GM11168 (cell line): ENCODE data around the gene GOLM1.
"Not testable (repeated sequence)": the region's sequence is repeated elsewhere in the genome, so short reads cannot be mapped to it uniquely, and the experiment has no call there.

Experiments used
- in situ Hi-C: fragments of 300-500 bp; cut with MboI; formaldehyde crosslinking; loops from one replicate; pipeline ENCODE4 v1.12.0; 2022; ENCODE audit warnings: low sequenced_read_pairs; ENCODE audit not compliant: unreplicated experiment

The GOLM1 gene, protein sequence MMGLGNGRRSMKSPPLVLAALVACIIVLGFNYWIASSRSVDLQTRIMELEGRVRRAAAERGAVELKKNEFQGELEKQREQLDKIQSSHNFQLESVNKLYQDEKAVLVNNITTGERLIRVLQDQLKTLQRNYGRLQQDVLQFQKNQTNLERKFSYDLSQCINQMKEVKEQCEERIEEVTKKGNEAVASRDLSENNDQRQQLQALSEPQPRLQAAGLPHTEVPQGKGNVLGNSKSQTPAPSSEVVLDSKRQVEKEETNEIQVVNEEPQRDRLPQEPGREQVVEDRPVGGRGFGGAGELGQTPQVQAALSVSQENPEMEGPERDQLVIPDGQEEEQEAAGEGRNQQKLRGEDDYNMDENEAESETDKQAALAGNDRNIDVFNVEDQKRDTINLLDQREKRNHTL

GRCh38 chr9:86098824-86099700 lies at the start of gene GOLM1:
Gene GOLM1 (minus strand): TSS chr9:86099558. CDS start chr9:86079320, 20,238 bp downstream.
- in situ Hi-C loops = no loop called here

DNA sequence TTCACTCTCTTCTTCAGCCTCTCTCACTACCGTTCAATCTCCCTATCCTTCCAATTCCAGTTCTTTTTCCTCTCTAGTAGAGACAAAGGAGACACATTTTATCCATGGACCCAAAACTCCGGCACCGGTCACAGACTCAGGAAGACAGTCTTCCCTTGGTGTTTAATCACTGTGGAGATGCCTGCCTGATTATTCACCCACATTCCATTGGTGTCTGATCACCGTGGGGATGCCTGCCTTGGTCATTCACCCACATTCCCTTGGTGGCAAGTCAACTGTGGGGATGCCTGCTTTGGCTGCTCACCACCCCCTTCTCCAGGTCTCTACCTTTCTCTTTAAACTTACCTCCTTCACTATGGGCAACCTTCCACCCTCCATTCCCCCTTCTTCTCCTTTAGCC lies 47.3 kb upstream of the GOLM1 start:
- in situ Hi-C loops = not testable (repeated sequence)

GRCh38 chr9:86145960-86146359 lies 46.6 kb upstream of the GOLM1 start:
- in situ Hi-C loops = not testable (repeated sequence)

GRCh38 chr9:86142973-86143372 lies 43.6 kb upstream of the GOLM1 start:
- in situ Hi-C loops = no loop called here

DNA sequence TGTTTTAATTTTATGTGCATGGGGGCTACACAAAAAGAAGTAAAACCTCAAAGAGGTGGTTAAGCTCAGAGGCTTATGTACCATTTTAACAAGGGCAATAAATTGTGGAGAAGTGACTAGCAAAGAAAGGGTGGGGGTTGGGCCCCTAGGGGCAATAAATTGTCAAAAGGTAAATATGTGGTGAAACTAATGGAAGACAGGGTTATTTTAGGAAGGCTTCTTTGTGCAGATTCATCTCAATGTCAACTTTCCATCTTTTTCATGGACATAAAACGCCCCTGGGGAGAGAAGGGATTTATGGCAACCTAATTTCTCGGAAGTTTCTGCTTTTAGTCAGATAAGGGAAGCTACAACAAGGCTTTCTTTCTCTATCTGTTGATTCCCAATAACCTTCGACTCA lies 42.5 kb upstream of the GOLM1 start:
- in situ Hi-C loops = no loop called here

- in situ Hi-C loops = no loop called here
Measured at GRCh38 chr9:86135371-86135770, 36.0 kb upstream of the GOLM1 start.

DNA sequence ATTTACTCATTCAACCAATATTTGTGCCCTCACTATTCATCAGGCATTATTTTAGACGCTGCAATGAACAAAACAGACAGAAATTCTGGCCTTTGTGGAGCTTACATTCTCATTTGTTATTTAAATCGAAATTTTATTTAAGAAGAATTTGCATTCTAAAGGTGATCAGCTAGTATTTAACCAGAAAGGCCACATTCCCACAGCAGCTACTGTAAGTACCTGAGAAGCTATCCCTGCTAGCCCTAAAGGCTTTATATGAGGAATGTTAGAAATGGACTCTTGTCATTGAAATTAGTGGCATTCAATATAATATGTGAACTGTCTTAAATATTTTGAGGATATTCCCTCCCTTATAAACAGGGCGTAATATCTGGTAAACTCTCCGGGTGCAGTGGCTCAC lies 35.0 kb upstream of the GOLM1 start:
- in situ Hi-C loops = no loop called here

DNA sequence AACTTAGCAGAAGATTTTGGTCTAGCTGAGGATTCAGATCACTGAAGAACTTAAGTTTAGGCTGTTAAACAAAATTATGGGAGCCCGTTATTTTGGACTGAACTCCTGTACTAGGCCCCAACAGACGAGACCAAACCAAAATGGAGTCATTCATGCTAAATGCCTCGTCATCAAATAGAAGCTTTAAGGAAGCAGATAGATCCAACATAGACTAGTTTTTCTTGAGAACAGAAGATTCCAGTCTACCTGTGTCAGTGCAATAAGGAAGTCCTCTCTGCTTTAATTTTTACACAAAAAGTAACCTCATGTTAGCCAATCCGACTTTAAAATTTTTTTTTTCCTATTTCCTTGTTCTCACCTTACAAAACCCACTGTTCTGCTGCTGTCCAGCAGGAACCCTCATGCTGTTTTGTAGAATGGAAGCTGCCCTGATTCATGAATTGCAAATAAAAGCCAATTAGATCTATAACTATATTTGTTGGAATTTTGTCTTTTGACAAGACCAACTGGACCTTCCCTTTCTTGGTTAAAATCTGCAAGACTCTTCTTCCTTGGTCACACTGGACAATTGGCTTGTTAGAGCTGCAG lies 29.0 kb upstream of the GOLM1 start:
- in situ Hi-C loops = no loop called here

DNA sequence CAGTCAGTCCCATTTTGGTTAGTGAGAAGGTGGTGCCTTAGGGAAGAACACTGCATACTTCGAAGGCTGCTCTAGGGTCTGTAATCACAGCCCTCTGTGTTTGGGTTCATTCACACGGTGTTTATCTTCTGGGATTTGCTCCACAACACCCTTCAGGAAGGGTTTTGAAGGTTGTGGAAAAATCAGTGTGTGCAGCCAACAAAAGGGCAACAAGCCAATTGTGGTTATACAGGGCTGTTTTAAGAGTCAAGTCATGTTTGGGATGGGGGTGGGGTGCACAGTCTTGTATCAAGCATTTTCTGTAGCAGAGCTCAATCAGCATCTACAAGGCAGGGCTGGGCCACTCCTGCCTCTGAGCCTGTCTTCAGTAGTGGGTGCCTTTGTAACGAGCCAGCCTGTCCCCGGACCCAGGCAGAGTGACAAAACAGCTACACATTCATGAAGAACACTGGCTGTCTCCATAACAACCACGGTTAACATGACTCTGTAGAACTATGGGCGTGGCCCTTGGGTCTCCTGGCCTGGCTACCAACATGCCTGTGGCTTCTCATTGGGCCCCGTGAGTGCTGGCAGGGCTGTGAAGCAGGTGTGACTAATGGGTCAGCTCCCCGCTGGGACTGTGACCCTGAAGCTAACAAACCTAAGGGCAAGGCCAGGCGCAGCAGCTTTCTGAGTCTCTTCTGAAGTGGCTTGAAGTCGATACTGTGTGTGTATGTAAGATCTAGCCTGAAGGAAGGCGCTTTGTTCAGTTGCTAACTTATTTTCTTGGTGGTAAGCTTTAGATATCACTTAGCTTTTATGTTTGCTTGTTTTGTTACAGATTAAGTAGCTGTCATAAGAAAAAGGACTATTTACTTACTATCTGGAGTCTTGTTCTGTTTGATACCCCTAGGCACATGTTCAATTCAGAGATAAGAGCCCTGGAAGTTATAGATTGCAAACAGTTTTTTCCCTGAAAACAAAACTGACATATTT lies 27.9 kb upstream of the GOLM1 start:
- in situ Hi-C loops = no loop called here

DNA sequence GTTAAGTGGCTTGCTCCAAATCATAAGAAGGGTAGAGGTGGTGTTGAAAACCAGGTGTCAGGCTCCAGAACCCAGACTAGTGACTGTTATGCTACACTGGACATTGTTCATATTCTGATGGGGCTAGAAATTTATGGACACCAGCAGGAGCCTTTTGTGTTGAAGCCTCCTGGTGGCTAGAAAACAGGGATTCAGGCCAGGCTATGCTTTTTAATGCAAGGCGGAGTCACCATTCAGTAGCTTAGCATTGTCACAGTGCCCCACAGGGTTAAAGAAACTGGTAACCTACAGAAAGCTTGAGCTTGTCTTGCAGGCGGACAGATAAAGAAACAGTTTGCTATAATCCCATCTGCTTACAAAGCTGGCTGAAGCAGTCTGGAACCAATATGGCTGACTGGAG lies 23.0 kb upstream of the GOLM1 start:
- in situ Hi-C loops = no loop called here

DNA sequence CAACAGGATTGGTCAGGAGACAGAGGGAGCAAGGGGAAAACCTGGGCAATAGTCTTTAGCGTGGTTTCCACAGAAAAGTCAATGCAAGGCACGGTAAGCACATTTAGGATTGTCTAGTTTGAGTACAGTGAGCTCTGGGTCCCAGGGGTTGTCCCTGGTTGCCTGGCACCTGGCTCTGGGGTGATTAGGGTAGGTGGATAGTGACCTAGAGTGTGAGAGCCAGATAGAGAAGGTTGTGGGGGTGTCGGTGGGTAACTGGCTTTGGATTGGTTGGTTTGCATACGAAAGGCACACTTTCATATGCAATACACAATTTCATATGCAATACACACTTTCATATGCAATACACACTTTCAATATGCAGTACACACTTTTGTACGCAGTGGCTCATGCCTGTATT lies 20.1 kb upstream of the GOLM1 start:
- in situ Hi-C loops = no loop called here

- in situ Hi-C loops = no loop called here
Measured at GRCh38 chr9:86116425-86116824, 17.1 kb upstream of the GOLM1 start.

GRCh38 chr9:86115886-86116285 lies 16.5 kb upstream of the GOLM1 start:
- in situ Hi-C loops = no loop called here

GRCh38 chr9:86112057-86112456 lies 12.7 kb upstream of the GOLM1 start:
- in situ Hi-C loops = no loop called here

DNA sequence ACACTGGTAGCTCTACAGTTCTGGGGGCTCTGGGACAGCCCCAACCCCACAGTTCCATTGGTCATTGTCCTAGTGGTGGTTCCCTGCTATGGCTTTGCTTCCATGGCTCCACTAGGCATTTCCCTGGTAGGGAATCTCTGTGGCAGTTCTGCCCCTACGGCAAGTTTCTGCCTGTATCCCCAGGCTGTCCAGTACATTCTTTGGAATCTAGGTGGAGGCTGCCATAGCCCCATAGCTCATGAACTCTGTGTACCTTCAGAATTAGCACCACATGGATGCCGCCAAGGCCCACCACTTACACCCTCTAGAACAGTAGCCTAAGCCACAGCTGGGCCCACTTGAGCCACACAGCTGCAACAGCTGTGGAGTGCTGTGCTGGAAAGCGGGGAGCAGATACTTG lies 3.3 kb upstream of the GOLM1 start:
- in situ Hi-C loops = no loop called here

GRCh38 chr9:86099701-86100364 lies 475 bp upstream of the GOLM1 start:
- in situ Hi-C loops = no loop called here

DNA sequence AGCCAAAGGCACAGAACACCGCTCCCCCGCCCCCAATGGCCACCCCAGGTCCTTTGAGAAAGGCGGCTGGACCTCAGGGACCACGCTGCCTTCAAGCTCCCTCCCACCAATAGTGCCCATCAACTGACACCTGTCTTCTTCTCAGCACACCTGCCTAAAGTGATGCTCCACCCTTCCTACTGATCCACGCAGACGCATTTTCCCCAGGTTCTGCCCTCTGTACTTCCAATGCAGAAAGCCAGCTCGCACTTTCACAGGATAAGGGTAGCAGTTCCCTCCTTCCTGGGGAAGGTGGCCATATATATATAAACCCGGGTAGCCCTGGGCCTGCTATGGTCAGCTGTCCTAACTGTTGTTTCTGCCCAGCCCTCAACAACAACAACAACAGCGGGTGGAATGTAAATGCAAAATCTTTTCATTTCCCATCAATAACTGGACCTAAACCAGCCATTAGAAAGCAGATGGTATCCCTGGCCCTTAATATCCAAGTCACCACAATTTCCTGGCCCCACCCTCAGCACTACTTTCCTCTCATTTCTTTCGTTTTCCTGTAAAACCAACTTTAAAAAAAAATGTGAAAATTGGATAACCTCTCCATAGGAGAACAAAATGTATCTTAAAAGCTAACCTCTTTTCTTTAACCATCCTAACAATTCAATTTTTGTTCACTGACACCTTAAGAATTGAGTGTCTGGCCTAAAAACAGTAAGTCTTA lies 1.7 kb downstream of the GOLM1 start:
- in situ Hi-C loops = no loop called here

DNA sequence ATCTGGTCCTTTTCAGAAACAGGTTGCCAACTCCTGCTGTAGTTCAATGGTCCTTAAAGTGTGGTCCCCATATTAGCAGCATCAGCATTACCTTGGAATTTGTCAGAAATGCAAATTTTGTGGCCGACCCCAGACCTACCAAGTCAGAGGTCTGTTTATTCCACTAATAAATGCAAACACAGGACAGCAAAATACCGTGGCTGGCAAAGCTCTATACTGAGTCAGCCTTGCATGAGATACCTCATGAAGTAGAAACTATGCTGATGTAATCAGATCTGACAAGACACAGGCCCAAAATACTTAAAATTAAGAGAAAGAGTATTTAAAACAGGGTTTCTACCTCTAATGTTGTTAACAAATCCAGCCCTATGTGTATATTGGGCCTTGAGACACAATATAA lies 3.0 kb downstream of the GOLM1 start:
- in situ Hi-C loops = no loop called here
